Neural cell (in vitro differentiated cells): Measurements from ENCODE around the gene PRDM2. TPM values are rescaled to one million over a fixed set of nuclear protein-coding genes. Genes with fewer than 3 reads are reported as not detected.

Experiments
- H2AFZ ChIP-seq: fragments of 200-600, 300-800 bp; sonication (generic), shearing (Covaris generic); 2 replicates; pipeline ENCODE4 v1.6.0; 2014; ENCODE audit warnings: low read depth, mild to moderate bottlenecking, antibody characterized with exemption, low read length, moderate library complexity
- H3F3A ChIP-seq: fragments of 200-600 bp; shearing (Covaris generic); 2 replicates; pipeline ENCODE4 v1.6.1; 2016; ENCODE audit warnings: mild to moderate bottlenecking, moderate library complexity, mixed read lengths, antibody characterized with exemption, low read length; ENCODE audit not compliant: insufficient read depth, poor library complexity, severe bottlenecking
- H3K27ac ChIP-seq: fragments of 200-600, 300-800 bp; sonication (generic), shearing (Covaris generic); 2 replicates; pipeline ENCODE4 v1.5.1; 2014; ENCODE audit warnings: mild to moderate bottlenecking, low read length, moderate library complexity
- H3K27me3 ChIP-seq: fragments of 300-800, 200-600 bp; sonication (generic), shearing (Covaris generic); 2 replicates; pipeline ENCODE4 v1.6.0; 2014; ENCODE audit warnings: mild to moderate bottlenecking, low read depth, low read length, moderate library complexity; ENCODE audit not compliant: insufficient read depth
- H3K36me3 ChIP-seq: fragments of 300-800, 200-600 bp; sonication (generic), shearing (Covaris generic); 2 replicates; pipeline ENCODE4 v1.5.1; 2014; ENCODE audit warnings: mild to moderate bottlenecking, antibody characterized with exemption, low read length, moderate library complexity; ENCODE audit not compliant: insufficient read depth
- H3K4me2 ChIP-seq: fragments of 300-800, 200-600 bp; sonication (generic), shearing (Covaris generic); 2 replicates; pipeline ENCODE4 v1.6.0; 2014; ENCODE audit warnings: mild to moderate bottlenecking, low read length
- H3K4me3 ChIP-seq: fragments of 300-800, 200-600 bp; sonication (generic), shearing (Covaris generic); 2 replicates; pipeline ENCODE4 v1.5.1; 2014; ENCODE audit warnings: mild to moderate bottlenecking, low read length, moderate library complexity
- H3K79me2 ChIP-seq: fragments of 200-600 bp; shearing (Covaris generic); replicated peaks from 2 replicates; pipeline ENCODE4 v1.6.0; 2014; ENCODE audit warnings: mild to moderate bottlenecking, low read length, moderate library complexity; ENCODE audit not compliant: insufficient read depth
- H3K9ac ChIP-seq: fragments of 300-800, 200-600 bp; sonication (generic), shearing (Covaris generic); 2 replicates; pipeline ENCODE4 v1.6.1; 2016; ENCODE audit warnings: mild to moderate bottlenecking, low read length, mixed read lengths
- H3K9me2 ChIP-seq: fragments of 200-600 bp; shearing (Covaris generic); 2 replicates; pipeline ENCODE4 v1.6.1; 2016; ENCODE audit warnings: mild to moderate bottlenecking, low read length, mixed read lengths; ENCODE audit not compliant: insufficient read depth
- H3K9me3 ChIP-seq: fragments of 200-600, 300-800 bp; sonication (generic), shearing (Covaris generic); 2 replicates; pipeline ENCODE4 v1.6.1; 2016; ENCODE audit warnings: mild to moderate bottlenecking, mixed run types, low read length, moderate library complexity, mixed read lengths
- H4K20me1 ChIP-seq: fragments of 200-600 bp; shearing (Covaris generic); 2 replicates; pipeline ENCODE4 v1.6.1; 2016; ENCODE audit warnings: mild to moderate bottlenecking, mixed run types; ENCODE audit not compliant: insufficient read depth
- EP300 ChIP-seq: fragments of 450-650 bp; conservative IDR thresholded peaks from 2 replicates; pipeline ENCODE4 v1.6.1; 2014; ENCODE audit warnings: antibody characterized with exemption, mild to moderate bottlenecking, moderate library complexity; ENCODE audit not compliant: poor library complexity, severe bottlenecking
- EZH2 ChIP-seq: fragments of 200-600, 300-800 bp; shearing (Covaris generic), sonication (generic); IDR thresholded peaks from 2 replicates; pipeline ENCODE4 v1.6.1; 2014; ENCODE audit warnings: antibody characterized with exemption, low read length, borderline replicate concordance, mild to moderate bottlenecking; ENCODE audit not compliant: insufficient read depth, poor library complexity, severe bottlenecking
- MXI1 ChIP-seq: fragments of 450-650 bp; conservative IDR thresholded peaks from 2 replicates; pipeline ENCODE4 v1.6.1; 2014; ENCODE audit warnings: antibody characterized with exemption, mild to moderate bottlenecking; ENCODE audit not compliant: poor library complexity, severe bottlenecking
- POLR2AphosphoS5 ChIP-seq: IDR thresholded peaks from 2 replicates; pipeline ENCODE4 v1.6.1; 2012
- RAD21 ChIP-seq: fragments of 450-650 bp; conservative IDR thresholded peaks from 2 replicates; pipeline ENCODE4 v1.6.1; 2014; ENCODE audit warnings: antibody characterized with exemption, mild to moderate bottlenecking, moderate library complexity
- REST ChIP-seq: IDR thresholded peaks from 2 replicates; pipeline ENCODE4 v1.6.1; 2012; ENCODE audit warnings: borderline replicate concordance
- SMC3 ChIP-seq: fragments of 450-650 bp; conservative IDR thresholded peaks from 2 replicates; pipeline ENCODE4 v1.6.1; 2014; ENCODE audit warnings: antibody characterized with exemption, mild to moderate bottlenecking, moderate library complexity; ENCODE audit not compliant: poor library complexity
- TAF1 ChIP-seq: IDR thresholded peaks from 2 replicates; pipeline ENCODE4 v1.6.1; 2012; ENCODE audit warnings: low read depth
- polyA plus RNA-seq: library from polyadenylated mRNA; depleted of rRNA; stranded (reverse); fragments of >200 nt; gene quantifications from 2 replicates; pipeline ENCODE4 v1.2.3, GENCODE V29; 2014
- TF ChIP-seq, protein P1 (sequence below): fragments of 450-650 bp; IDR thresholded peaks from 2 replicates; pipeline ENCODE4 v1.5.1; 2014; ENCODE audit warnings: antibody characterized with exemption, mild to moderate bottlenecking, moderate library complexity; ENCODE audit not compliant: poor library complexity, severe bottlenecking

PRDM2 gene
- polyA plus RNA-seq, 1 donor from 2014 or later, result 10.7 TPM

DNA sequence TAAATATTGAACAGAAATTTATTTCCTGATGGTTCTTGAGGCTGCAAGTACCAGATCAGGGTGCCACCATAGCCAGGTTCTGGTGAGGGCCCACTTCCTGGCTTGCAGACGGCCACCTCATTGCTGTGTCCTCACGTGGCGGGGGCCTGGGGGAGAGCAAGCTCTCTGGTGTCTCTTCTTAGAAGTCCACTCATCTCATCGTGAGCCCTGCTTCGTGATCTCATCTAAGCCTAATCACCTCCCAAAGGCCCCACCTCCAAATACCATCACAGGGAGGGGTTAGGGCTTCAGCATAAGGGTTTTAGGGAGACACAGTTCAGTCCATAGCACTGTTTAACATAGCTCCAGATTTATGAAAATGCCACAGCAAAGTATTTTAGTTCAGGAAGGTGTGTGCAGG, 119.7 kb downstream of the PRDM2 start:
- no peaks in the 10 kb centered on the region for H3K79me2 ChIP-seq
- H4K20me1 ChIP-seq, result no peaks in the 10 kb centered on the region
- no peak overlapping the region for H3K9ac ChIP-seq
- H3K9me2 ChIP-seq, result no peaks in the 10 kb centered on the region
- no peak overlapping the region for H3K27ac ChIP-seq
- H3K36me3 ChIP-seq, result peaks cover 10% of the 10 kb centered on the region
- peaks cover 5% of the 10 kb centered on the region for H3K9me3 ChIP-seq
- H3K4me3 ChIP-seq, result no peak overlapping the region
- no peak overlapping the region for H3K4me2 ChIP-seq
- H2AFZ ChIP-seq, result no peak overlapping the region
- H3K27me3 ChIP-seq, result no peaks in the 10 kb centered on the region
- TF ChIP-seq MXI1, result no peak
- no peak for TF ChIP-seq RAD21
- no peak for TF ChIP-seq TAF1
- TF ChIP-seq POLR2AphosphoS5, result no peak
- no peak for TF ChIP-seq REST
- no peak for TF ChIP-seq EP300
- TF ChIP-seq SMC3, result no peak
- no peak for TF ChIP-seq EZH2
- TF ChIP-seq, protein P1, sequence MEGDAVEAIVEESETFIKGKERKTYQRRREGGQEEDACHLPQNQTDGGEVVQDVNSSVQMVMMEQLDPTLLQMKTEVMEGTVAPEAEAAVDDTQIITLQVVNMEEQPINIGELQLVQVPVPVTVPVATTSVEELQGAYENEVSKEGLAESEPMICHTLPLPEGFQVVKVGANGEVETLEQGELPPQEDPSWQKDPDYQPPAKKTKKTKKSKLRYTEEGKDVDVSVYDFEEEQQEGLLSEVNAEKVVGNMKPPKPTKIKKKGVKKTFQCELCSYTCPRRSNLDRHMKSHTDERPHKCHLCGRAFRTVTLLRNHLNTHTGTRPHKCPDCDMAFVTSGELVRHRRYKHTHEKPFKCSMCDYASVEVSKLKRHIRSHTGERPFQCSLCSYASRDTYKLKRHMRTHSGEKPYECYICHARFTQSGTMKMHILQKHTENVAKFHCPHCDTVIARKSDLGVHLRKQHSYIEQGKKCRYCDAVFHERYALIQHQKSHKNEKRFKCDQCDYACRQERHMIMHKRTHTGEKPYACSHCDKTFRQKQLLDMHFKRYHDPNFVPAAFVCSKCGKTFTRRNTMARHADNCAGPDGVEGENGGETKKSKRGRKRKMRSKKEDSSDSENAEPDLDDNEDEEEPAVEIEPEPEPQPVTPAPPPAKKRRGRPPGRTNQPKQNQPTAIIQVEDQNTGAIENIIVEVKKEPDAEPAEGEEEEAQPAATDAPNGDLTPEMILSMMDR, result no peak
- no peaks in the 10 kb centered on the region for H3F3A ChIP-seq

DNA sequence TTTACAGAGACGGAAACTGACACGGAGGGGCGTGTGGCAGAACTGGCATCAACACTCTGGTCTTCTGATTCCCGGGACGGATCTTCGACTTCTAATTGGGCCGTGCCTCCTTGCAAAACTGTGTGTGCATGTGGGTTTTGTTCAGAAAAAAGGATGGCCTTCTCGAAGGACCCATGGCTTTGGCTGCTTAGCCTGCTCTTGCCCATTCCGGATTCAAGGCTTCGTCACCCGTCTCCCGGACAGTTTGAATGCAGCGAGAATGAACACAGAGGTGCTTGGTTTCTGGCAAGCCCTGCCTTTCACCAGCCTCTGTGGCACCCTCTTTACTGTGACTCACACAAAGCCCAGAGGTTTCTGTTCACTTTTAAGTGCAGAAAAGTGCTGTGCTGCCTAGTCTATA, 120.1 kb downstream of the PRDM2 start:
- H3K79me2 ChIP-seq, result no peaks in the 10 kb centered on the region
- H4K20me1 ChIP-seq, result no peaks in the 10 kb centered on the region
- no peaks in the 10 kb centered on the region for H3F3A ChIP-seq
- no peaks in the 10 kb centered on the region for H3K9me2 ChIP-seq
- no peak for TF ChIP-seq POLR2AphosphoS5
- TF ChIP-seq REST, result no peak
- TF ChIP-seq TAF1, result no peak
- no peak for TF ChIP-seq RAD21
- TF ChIP-seq EP300, result no peak
- no peak for TF ChIP-seq EZH2
- TF ChIP-seq, protein P1, result no peak
- TF ChIP-seq MXI1, result no peak
- no peak for TF ChIP-seq SMC3
- H3K9ac ChIP-seq, result no peak overlapping the region
- no peaks in the 10 kb centered on the region for H3K27me3 ChIP-seq
- H2AFZ ChIP-seq, result no peak overlapping the region
- no peak overlapping the region for H3K27ac ChIP-seq
- peaks cover 5% of the 10 kb centered on the region for H3K9me3 ChIP-seq
- no peak overlapping the region for H3K4me2 ChIP-seq
- peaks cover 10% of the 10 kb centered on the region for H3K36me3 ChIP-seq
- H3K4me3 ChIP-seq, result no peak overlapping the region
